Keratinocyte (primary cell): ENCODE results near the gene FBXO41.

Experiments
- EZH2 ChIP-seq: IDR thresholded peaks from one replicate; pipeline ENCODE4 v1.6.1; 2012; ENCODE audit warnings: inconsistent platforms, mild to moderate bottlenecking, low read length, moderate library complexity
- TF ChIP-seq, protein P1 (sequence below), 3 experiments: IDR thresholded peaks in 1 of 3; conservative IDR thresholded peaks in 1 of 3; optimal IDR thresholded peaks in 1 of 3; 2 replicates in 2 of 3; 3 replicates in 1 of 3; pipeline versions ENCODE3 to v1.5.1; 2011; ENCODE audit warnings: low read length in 3 of 3, mild to moderate bottlenecking in 3 of 3, moderate library complexity in 2 of 3, control low read depth in 1 of 3, inconsistent platforms in 1 of 3; ENCODE audit not compliant: insufficient read depth in 2 of 3; ENCODE audit errors: extremely low read depth in 1 of 3

DNA sequence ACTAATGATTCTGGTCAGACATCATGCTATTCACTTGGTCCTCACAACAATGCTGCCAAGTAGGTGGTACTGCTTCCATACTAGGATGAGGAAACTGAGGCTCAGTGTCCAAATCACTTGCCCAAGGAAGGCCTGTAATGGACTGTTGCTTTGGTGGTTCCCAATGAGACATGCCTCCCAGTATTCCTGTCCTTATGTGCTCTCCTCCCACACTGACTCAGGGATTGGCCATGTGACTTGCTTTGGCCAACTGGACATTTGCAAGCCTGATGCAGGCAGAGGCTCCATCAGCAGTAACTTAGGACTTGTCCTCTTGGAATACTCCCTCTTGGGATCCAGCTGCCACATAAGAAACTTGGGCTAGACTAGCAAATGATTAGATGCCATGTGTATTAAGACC is 3.0 kb downstream of the FBXO41 start:
- no peak for TF ChIP-seq EZH2
- TF ChIP-seq, protein P1, sequence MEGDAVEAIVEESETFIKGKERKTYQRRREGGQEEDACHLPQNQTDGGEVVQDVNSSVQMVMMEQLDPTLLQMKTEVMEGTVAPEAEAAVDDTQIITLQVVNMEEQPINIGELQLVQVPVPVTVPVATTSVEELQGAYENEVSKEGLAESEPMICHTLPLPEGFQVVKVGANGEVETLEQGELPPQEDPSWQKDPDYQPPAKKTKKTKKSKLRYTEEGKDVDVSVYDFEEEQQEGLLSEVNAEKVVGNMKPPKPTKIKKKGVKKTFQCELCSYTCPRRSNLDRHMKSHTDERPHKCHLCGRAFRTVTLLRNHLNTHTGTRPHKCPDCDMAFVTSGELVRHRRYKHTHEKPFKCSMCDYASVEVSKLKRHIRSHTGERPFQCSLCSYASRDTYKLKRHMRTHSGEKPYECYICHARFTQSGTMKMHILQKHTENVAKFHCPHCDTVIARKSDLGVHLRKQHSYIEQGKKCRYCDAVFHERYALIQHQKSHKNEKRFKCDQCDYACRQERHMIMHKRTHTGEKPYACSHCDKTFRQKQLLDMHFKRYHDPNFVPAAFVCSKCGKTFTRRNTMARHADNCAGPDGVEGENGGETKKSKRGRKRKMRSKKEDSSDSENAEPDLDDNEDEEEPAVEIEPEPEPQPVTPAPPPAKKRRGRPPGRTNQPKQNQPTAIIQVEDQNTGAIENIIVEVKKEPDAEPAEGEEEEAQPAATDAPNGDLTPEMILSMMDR (optimal IDR thresholded peaks at IDR 0.05 in 1 of 3, IDR thresholded peaks at IDR 0.05 in 1 of 3, conservative IDR thresholded peaks at IDR 0.05 in 1 of 3; ENCODE audit: extremely low read depth in 1 of 3, insufficient read depth in 2 of 3, low read length in 3 of 3) = no peak
